ENCODE results near the gene TMEM42.
"Not testable (repeated sequence)": the region's sequence is repeated elsewhere in the genome, so short reads cannot be mapped to it uniquely, and the experiment has no call there.

TMEM42 gene

DNA sequence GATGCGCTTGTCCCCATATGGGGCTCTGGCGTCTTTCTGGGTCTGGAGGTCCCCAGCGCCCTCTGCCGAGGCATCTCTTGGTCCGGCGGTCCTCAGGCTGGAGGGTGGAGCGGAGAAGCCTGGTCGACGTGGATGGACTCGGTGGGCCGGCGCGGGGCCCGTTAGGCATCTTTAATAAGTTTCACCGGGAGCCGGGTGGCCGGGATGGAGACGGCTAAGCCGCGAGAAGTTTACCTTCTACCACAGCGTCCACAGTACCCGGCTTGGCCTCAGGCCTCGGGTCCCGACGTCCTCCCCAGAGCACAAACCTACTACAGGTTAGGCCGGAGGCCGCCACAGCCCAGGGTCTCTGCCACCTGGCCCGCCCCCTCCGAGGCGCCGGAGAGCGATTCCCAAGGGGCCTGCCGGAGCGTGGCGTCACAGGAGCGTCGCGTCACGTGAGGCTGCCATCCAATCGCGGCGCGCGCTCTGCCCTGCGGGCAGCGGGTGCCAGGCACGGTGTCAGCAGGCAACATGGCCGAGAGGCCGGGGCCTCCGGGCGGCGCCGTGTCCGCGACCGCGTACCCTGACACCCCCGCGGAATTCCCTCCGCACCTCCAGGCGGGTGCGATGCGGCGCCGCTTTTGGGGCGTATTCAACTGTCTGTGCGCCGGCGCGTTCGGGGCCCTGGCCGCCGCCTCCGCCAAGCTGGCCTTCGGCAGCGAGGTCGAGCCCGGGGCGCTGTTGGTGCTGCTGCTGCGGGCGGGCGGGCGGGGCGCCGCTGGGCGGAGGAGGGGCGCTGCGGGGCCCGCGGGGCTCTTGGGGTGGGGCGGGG is at the start of gene TMEM42:
TSS of gene TMEM42 (plus strand) at position 501 of the 814 bp plus-strand sequence. CDS start at position 514, 13 bp downstream.
- Histone ChIP-seq H3K9me3 (ENCODE audit: low read length) (no peaks in the 10 kb centered on the region), H3K4me1 (ENCODE audit: insufficient read depth, low read length) (peaks cover 12% of the 10 kb centered on the region), H3K9ac (ENCODE audit: low read length) (peak within 1 kb of the TSS; percentile 88), H3K36me3 (ENCODE audit: insufficient read depth, low read length) (no peaks in the 10 kb centered on the region), H3K27ac (ENCODE audit: low read depth, low read length) (peak within 1 kb of the TSS; percentile 92), H3K4me3 (ENCODE audit: low read depth in 1 of 2, low read length in 2 of 2) (peak within 1 kb of the TSS; percentile 64 to 77), H3K27me3 (ENCODE audit: control insufficient read depth in 1 of 2, insufficient read depth in 2 of 2, low read length in 2 of 2) (no peaks in the 10 kb centered on the region)

DNA sequence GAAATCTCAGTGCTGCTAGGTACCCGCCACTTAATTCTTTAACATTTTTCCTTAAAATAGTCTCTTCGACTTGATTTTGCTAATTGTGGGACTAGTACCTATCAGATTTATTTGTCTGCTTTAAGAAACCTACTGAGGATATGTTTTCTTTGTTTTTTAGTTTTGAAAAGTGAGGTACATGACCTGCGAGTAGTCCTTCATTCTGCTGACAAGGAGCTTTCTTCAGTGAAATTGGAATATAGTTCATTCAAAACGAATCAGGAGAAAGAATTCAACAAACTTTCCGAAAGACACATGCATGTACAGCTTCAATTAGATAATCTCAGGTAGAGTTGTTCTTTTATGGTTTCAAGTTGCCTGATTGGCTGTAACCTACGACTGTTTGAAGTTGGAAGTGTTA is 47.0 kb upstream of the TMEM42 start:
- H3K36me3 ChIP-seq (ENCODE audit: insufficient read depth, low read length) = no peaks in the 10 kb centered on the region

DNA sequence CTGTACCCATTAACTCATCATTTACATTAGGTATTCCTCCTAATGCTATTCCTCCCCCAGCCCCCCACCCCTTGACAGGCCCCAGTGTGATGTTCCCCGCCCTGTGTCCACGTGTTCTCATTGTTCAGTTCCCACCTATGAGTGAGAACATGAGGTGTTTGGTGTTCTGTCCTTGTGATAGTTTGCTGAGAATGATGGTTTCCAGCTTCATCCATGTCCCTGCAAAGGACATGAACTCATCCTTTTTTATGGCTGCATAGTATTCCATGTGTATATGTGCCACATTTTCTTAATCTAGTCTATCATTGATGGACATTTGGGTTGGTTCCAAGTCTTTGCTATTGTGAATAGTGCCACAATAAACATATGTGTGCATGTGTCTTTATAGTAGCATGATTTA is 45.4 kb upstream of the TMEM42 start:
- H3K27me3 ChIP-seq (ENCODE audit: control insufficient read depth in 1 of 2, insufficient read depth in 2 of 2, low read length in 2 of 2); H3K9me3 ChIP-seq (ENCODE audit: low read length); H3K36me3 ChIP-seq (ENCODE audit: insufficient read depth, low read length); H3K27ac ChIP-seq (ENCODE audit: low read depth, low read length); H3K9ac ChIP-seq (ENCODE audit: low read length); H3K4me1 ChIP-seq (ENCODE audit: insufficient read depth, low read length); H3K4me3 ChIP-seq (ENCODE audit: low read depth in 1 of 2, low read length in 2 of 2): not testable (repeated sequence)

More for the DNA sequence above, 47.0 kb upstream of the TMEM42 start:
- H3K27ac ChIP-seq (ENCODE audit: low read depth, low read length) = no peak overlapping the region
- no peak overlapping the region for H3K4me3 ChIP-seq (ENCODE audit: low read depth in 1 of 2, low read length in 2 of 2)
- H3K4me1 ChIP-seq (ENCODE audit: insufficient read depth, low read length) = no peaks in the 10 kb centered on the region
- no peak overlapping the region for H3K9ac ChIP-seq (ENCODE audit: low read length)
- H3K27me3 ChIP-seq (ENCODE audit: control insufficient read depth in 1 of 2, insufficient read depth in 2 of 2, low read length in 2 of 2) = no peaks in the 10 kb centered on the region
- no peaks in the 10 kb centered on the region for H3K9me3 ChIP-seq (ENCODE audit: low read length)

DNA sequence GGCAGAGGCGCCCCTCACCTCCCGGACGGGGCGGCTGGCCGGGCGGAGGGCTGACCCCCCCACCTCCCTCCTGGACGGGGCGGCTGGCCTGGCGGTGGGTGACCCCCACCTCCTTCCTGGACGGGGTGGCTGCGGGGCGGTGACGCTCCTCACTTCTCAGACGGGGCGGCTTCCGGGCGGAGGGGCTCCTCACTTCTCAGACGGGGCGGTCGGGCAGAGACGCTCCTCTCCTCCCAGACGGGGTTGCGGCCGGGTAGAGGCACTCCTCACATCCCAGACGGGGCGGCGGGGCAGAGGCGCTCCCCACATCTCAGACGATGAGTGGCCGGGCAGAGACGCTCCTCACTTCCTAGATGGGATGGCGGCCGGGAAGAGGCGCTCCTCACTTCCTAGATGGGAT is 40.5 kb upstream of the TMEM42 start:
- H3K9ac ChIP-seq (ENCODE audit: low read length); H3K4me1 ChIP-seq (ENCODE audit: insufficient read depth, low read length); H3K36me3 ChIP-seq (ENCODE audit: insufficient read depth, low read length); H3K9me3 ChIP-seq (ENCODE audit: low read length); H3K27me3 ChIP-seq (ENCODE audit: control insufficient read depth in 1 of 2, insufficient read depth in 2 of 2, low read length in 2 of 2); H3K27ac ChIP-seq (ENCODE audit: low read depth, low read length); H3K4me3 ChIP-seq (ENCODE audit: low read depth in 1 of 2, low read length in 2 of 2): not testable (repeated sequence)

DNA sequence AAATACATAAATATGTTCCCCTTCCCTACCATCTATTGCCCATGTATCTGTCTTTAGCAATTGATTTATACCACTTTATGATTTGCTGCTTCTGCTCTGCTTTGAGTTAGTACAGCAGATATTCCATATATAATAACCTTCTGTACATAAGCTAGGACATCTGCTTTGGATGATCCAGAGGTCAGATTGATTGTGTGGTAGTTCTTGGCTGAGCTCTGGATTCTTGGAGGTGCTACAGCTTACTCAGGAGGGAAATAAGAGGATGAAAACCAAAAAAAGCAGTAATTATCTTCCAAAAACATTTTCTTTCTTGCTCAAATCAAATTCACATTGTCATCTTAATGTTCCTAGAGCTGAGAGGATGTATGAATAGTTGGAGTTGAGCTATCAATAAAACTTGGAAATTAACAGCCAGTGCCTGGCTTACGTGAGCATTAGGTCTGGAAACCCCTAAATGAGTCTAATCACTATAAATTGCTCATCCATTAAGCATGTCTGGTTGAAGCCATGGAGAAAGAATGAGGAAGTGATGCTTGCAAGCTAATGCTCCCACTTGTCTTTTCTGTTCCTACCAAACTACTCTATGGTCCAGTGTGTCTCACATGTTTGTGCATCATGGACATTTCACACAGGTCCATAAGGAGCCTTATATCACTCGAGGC is 36.3 kb upstream of the TMEM42 start:
- H3K4me1 ChIP-seq (ENCODE audit: insufficient read depth, low read length) = no peaks in the 10 kb centered on the region
- H3K9ac ChIP-seq (ENCODE audit: low read length) = no peak overlapping the region
- no peak overlapping the region for H3K27ac ChIP-seq (ENCODE audit: low read depth, low read length)
- H3K36me3 ChIP-seq (ENCODE audit: insufficient read depth, low read length) = no peaks in the 10 kb centered on the region
- H3K27me3 ChIP-seq (ENCODE audit: control insufficient read depth in 1 of 2, insufficient read depth in 2 of 2, low read length in 2 of 2) = no peaks in the 10 kb centered on the region
- H3K4me3 ChIP-seq (ENCODE audit: low read depth in 1 of 2, low read length in 2 of 2) = no peak overlapping the region
- H3K9me3 ChIP-seq (ENCODE audit: low read length) = no peaks in the 10 kb centered on the region

DNA sequence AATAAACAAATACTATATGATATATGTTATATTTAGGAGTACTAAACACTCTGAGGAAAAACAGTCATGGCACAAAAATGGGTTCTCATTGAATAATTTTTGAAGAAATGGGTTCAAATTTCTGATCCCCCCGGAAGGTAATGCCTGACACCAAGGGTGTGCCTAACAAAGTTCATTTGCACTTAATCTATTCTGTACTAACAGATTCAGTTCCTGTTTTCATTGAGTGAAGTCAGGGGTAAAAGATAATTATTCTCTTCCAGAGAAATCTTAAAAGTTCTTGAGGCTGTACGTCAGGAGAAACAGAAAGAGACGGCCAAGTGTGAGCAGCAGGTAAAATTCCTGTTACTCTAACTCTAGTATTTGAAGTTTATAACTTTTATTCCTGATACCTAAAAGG is 34.5 kb upstream of the TMEM42 start:
- no peaks in the 10 kb centered on the region for H3K36me3 ChIP-seq (ENCODE audit: insufficient read depth, low read length)
- no peaks in the 10 kb centered on the region for H3K4me1 ChIP-seq (ENCODE audit: insufficient read depth, low read length)
- no peak overlapping the region for H3K27ac ChIP-seq (ENCODE audit: low read depth, low read length)
- H3K27me3 ChIP-seq (ENCODE audit: control insufficient read depth in 1 of 2, insufficient read depth in 2 of 2, low read length in 2 of 2) = no peaks in the 10 kb centered on the region
- H3K4me3 ChIP-seq (ENCODE audit: low read depth in 1 of 2, low read length in 2 of 2) = no peak overlapping the region
- no peaks in the 10 kb centered on the region for H3K9me3 ChIP-seq (ENCODE audit: low read length)
- no peak overlapping the region for H3K9ac ChIP-seq (ENCODE audit: low read length)

DNA sequence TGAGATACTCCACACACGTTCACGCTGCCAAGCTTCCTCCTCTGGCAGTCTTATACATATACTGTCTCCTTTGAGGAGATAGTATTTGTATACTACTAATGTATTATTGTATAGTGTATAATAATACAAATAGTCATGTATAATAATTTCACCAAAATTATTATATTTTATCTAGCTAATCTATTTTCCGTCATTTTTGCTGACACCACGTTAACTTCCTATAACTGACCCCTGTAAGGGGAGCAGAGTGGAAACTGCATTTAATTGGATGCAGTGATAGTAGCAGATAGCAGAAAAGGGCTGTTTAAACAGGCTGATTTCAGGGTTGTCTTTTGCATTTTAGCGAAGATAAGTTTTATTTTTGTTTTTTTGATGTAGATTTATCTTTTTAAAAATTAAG is 30.5 kb upstream of the TMEM42 start:
- Histone ChIP-seq H3K27ac (ENCODE audit: low read depth, low read length) (no peak overlapping the region), H3K27me3 (ENCODE audit: control insufficient read depth in 1 of 2, insufficient read depth in 2 of 2, low read length in 2 of 2) (no peaks in the 10 kb centered on the region), H3K9me3 (ENCODE audit: low read length) (no peaks in the 10 kb centered on the region), H3K36me3 (ENCODE audit: insufficient read depth, low read length) (no peaks in the 10 kb centered on the region), H3K9ac (ENCODE audit: low read length) (no peak overlapping the region), H3K4me3 (ENCODE audit: low read depth in 1 of 2, low read length in 2 of 2) (no peak overlapping the region), H3K4me1 (ENCODE audit: insufficient read depth, low read length) (no peaks in the 10 kb centered on the region)

DNA sequence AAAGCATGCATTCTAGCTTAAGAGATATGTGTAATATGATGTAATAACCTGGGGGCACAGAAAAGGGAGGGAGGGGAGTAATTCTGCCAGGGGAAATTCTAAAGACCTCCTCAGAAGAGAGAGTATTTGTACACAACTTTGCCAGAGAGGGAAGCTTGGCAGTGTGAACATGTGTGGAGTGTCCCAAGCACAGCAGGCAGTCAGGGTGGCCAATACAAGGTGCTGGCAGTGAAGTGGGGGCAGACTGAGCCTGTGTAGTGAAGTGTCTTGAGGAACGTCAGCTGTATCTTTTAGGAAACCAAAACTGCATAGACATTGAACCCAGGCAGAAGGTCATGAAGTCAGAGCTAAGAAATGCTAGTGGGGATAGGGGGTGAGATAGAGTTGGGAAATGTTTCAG is 29.7 kb upstream of the TMEM42 start:
- no peaks in the 10 kb centered on the region for H3K36me3 ChIP-seq (ENCODE audit: insufficient read depth, low read length)
- no peak overlapping the region for H3K27ac ChIP-seq (ENCODE audit: low read depth, low read length)
- no peaks in the 10 kb centered on the region for H3K27me3 ChIP-seq (ENCODE audit: control insufficient read depth in 1 of 2, insufficient read depth in 2 of 2, low read length in 2 of 2)

DNA sequence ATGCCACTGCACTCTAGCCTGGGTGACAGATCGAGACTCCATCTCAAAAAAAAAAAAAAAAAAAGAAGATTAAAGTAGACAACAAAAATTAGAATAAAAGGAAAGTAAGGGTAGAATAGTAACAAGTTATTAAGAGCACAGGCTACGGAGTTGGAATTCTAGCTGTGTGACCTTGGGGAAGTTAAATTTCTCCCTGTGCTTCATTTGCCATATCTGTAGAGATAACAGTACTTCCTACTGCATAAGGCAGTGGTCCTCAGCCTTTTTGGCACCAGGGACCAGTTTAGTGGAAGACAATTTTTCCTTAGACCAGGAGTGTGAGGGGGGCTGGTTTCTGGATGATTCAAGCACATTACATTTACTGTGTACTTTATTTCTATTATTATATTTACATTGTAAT is 28.7 kb upstream of the TMEM42 start:
- no peak overlapping the region for H3K9ac ChIP-seq (ENCODE audit: low read length)
- H3K4me1 ChIP-seq (ENCODE audit: insufficient read depth, low read length) = no peaks in the 10 kb centered on the region
- no peaks in the 10 kb centered on the region for H3K27me3 ChIP-seq (ENCODE audit: control insufficient read depth in 1 of 2, insufficient read depth in 2 of 2, low read length in 2 of 2)
- H3K9me3 ChIP-seq (ENCODE audit: low read length) = no peaks in the 10 kb centered on the region
- H3K27ac ChIP-seq (ENCODE audit: low read depth, low read length) = no peak overlapping the region
- H3K36me3 ChIP-seq (ENCODE audit: insufficient read depth, low read length) = no peaks in the 10 kb centered on the region
- no peak overlapping the region for H3K4me3 ChIP-seq (ENCODE audit: low read depth in 1 of 2, low read length in 2 of 2)

More for the DNA sequence above, 29.7 kb upstream of the TMEM42 start:
- Histone ChIP-seq H3K9ac (ENCODE audit: low read length) (no peak overlapping the region), H3K9me3 (ENCODE audit: low read length) (no peaks in the 10 kb centered on the region), H3K4me1 (ENCODE audit: insufficient read depth, low read length) (no peaks in the 10 kb centered on the region), H3K4me3 (ENCODE audit: low read depth in 1 of 2, low read length in 2 of 2) (no peak overlapping the region)

DNA sequence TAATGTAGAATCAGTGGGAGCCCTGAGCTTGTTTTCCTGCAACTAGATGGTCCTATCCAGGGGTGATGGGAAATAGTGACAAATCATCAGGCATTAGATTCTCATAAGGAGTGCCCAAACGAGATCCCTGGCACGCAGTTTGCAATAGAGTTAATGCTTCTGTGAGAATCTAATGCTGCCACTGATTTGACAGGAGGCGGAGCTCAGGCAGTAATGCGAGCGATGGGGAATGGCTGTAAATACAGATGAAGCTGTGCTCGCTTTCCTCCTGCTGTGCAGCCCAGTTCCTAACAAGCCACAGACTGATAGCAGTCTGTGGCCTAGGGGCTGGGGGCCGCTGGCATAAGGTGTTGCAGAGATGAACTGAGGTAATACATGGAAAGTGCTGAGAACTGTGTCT is 28.3 kb upstream of the TMEM42 start:
- H3K9ac ChIP-seq (ENCODE audit: low read length) = no peak overlapping the region
- no peak overlapping the region for H3K27ac ChIP-seq (ENCODE audit: low read depth, low read length)
- no peak overlapping the region for H3K4me3 ChIP-seq (ENCODE audit: low read depth in 1 of 2, low read length in 2 of 2)
- no peaks in the 10 kb centered on the region for H3K4me1 ChIP-seq (ENCODE audit: insufficient read depth, low read length)
- no peaks in the 10 kb centered on the region for H3K27me3 ChIP-seq (ENCODE audit: control insufficient read depth in 1 of 2, insufficient read depth in 2 of 2, low read length in 2 of 2)
- no peaks in the 10 kb centered on the region for H3K36me3 ChIP-seq (ENCODE audit: insufficient read depth, low read length)
- no peaks in the 10 kb centered on the region for H3K9me3 ChIP-seq (ENCODE audit: low read length)

DNA sequence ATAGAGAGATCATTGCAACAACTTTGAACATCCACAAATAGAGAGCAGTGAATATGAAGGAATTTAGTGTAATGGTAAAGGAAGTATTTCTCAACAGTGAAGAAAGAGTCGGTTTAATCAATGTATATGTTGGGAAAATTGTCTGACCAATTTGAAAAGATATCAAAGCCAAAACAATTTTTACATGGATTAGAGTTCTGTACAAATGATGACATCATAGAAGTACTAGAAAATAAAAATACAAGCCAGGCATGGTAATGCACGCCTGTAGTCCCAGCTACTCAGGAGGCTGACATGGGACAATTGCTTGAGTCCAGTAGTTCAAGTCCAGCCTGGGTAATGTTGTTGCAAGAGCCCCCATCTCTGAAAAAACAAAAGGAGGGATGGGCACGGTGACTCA is 26.0 kb upstream of the TMEM42 start:
- no peak overlapping the region for H3K27ac ChIP-seq (ENCODE audit: low read depth, low read length)
- H3K4me1 ChIP-seq (ENCODE audit: insufficient read depth, low read length) = no peaks in the 10 kb centered on the region
- no peaks in the 10 kb centered on the region for H3K9me3 ChIP-seq (ENCODE audit: low read length)
- no peaks in the 10 kb centered on the region for H3K27me3 ChIP-seq (ENCODE audit: control insufficient read depth in 1 of 2, insufficient read depth in 2 of 2, low read length in 2 of 2)
- no peak overlapping the region for H3K9ac ChIP-seq (ENCODE audit: low read length)
- H3K36me3 ChIP-seq (ENCODE audit: insufficient read depth, low read length) = no peaks in the 10 kb centered on the region
- no peak overlapping the region for H3K4me3 ChIP-seq (ENCODE audit: low read depth in 1 of 2, low read length in 2 of 2)

DNA sequence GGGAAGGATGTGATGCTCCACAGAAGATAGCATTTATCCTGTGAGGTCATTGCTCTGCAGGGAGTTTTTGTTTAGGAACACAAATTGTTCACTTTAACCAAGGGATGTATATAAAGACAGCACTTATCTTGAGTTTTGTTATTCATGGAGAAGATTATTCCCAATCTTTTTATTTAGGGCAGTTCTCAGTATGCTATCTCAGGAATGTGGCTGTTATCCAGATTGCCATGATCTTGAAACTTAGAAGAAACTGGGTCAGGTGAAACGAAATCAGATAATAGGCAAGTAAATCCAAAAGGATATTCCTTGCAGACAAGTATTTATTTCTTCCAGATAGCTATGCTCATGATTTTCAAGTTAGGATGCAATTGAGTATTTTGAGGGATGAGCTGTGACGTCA is 19.3 kb upstream of the TMEM42 start:
- H3K9me3 ChIP-seq (ENCODE audit: low read length) = no peaks in the 10 kb centered on the region
- H3K36me3 ChIP-seq (ENCODE audit: insufficient read depth, low read length) = no peaks in the 10 kb centered on the region
- no peaks in the 10 kb centered on the region for H3K27me3 ChIP-seq (ENCODE audit: control insufficient read depth in 1 of 2, insufficient read depth in 2 of 2, low read length in 2 of 2)
- H3K4me3 ChIP-seq (ENCODE audit: low read depth in 1 of 2, low read length in 2 of 2) = no peak overlapping the region
- H3K9ac ChIP-seq (ENCODE audit: low read length) = no peak overlapping the region
- no peak overlapping the region for H3K27ac ChIP-seq (ENCODE audit: low read depth, low read length)
- peaks cover 14% of the 10 kb centered on the region for H3K4me1 ChIP-seq (ENCODE audit: insufficient read depth, low read length)
